ENCODE results near the gene ULK3. TPM values are rescaled to one million over a fixed set of nuclear protein-coding genes. Genes with fewer than 3 reads are reported as not detected.

Gene ULK3
- total and polyA plus RNA-seq, 12 donors = 21.3 to 56.3 (median 24.7) TPM

DNA sequence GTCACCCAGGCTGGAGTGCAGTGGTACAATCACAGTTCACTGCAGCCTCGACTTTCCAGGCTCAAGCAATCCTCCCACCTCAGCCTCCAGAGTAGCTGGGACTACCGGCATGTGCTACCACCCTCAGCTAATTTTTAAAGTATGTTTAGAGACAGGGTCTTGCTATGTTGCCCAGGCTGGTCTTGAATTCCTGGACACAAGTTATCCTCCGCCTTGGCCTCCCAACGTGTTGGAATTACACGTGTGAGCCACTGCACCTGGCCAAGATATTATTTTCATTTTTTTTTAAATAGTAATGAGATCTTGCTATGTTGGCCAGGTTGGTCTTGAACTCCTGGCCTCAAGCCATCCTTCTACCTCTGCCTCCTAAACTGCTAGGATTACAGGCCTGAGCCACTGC lies 42.5 kb upstream of the ULK3 start:
- Histone ChIP-seq H3K27ac (no peak overlapping the region), H3K4me1 (peaks cover 0 to 36% (median 13%) of the 10 kb centered on the region in 9 donors), H3K9me3 (no peaks in the 10 kb centered on the region), H3K36me3 (no peaks in the 10 kb centered on the region), H3K4me3 (no peak overlapping the region), H3K27me3 (no peaks in the 10 kb centered on the region)
- DNase-seq (no peak), ATAC-seq (no peak)
- intact Hi-C loops (cut with DNase I) = no loop called here
- 91% methylated on average over 5 of the region's 5 CpGs for WGBS, 2 donors
- no peak for TF ChIP-seq CTCF (IDR thresholded peaks at IDR 0.05)

- peaks cover 0 to 31% (median 10%) of the 10 kb centered on the region in 9 donors for H3K4me1 ChIP-seq
- no peaks in the 10 kb centered on the region for H3K36me3 ChIP-seq
- DNase-seq = no peak
- H3K27ac ChIP-seq = no peak overlapping the region
- H3K9me3 ChIP-seq = no peaks in the 10 kb centered on the region
- no peak for ATAC-seq
- intact Hi-C loops (cut with DNase I) = no loop called here
- no peak for TF ChIP-seq CTCF (IDR thresholded peaks at IDR 0.05)
- H3K4me3 ChIP-seq = no peak overlapping the region
- 81 to 83% methylated on average over 4 of the region's 4 CpGs for WGBS, 2 donors
- H3K27me3 ChIP-seq = no peaks in the 10 kb centered on the region
Observed at GRCh38 chr15:74884428-74885223, 41.7 kb upstream of the ULK3 start.

- no peaks in the 10 kb centered on the region for H3K36me3 ChIP-seq
- ATAC-seq = no peak
- WGBS, 2 donors = 96% methylated on average over 6 of the region's 6 CpGs
- H3K27ac ChIP-seq = no peak overlapping the region
- H3K4me3 ChIP-seq = no peak overlapping the region
- intact Hi-C loops (cut with DNase I) = no loop called here
- H3K4me1 ChIP-seq = peaks cover 0 to 20% (median 0%) of the 10 kb centered on the region in 9 donors
- DNase-seq = no peak
- TF ChIP-seq CTCF (IDR thresholded peaks at IDR 0.05) = no peak
- H3K27me3 ChIP-seq = no peaks in the 10 kb centered on the region
- no peaks in the 10 kb centered on the region for H3K9me3 ChIP-seq
Observed at GRCh38 chr15:74882528-74882927, 39.6 kb upstream of the ULK3 start.

DNA sequence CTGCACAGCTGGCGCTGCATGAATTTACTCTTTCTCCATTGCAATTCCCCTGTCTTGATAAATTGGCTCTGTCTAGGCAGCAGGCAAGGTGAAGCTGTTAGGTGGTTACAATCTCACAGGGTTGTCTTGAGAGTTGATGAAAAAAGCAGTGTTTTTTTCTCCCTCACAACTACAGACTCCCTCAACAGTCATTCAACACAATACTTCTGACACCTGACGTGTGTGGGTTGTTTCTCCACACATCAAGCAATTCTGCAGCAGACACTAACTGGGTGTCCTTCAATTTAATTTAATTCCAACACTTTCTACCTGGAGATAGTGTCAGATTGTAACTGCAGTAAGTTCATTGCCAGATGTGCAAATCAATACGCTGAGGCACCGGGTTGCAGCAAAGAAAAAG lies 35.3 kb upstream of the ULK3 start:
- 81 to 89% methylated on average over 4 of the region's 4 CpGs for WGBS, 2 donors
- no peak for TF ChIP-seq CTCF (IDR thresholded peaks at IDR 0.05)
- ATAC-seq (no peak), DNase-seq (no peak)
- peaks cover 0 to 8% (median 5%) of the 10 kb centered on the region in 9 donors for H3K4me1 ChIP-seq
- no peak overlapping the region for H3K4me3 ChIP-seq
- no peaks in the 10 kb centered on the region for H3K36me3 ChIP-seq
- H3K9me3 ChIP-seq = no peaks in the 10 kb centered on the region
- intact Hi-C loops (cut with DNase I) = no loop called here
- no peak overlapping the region for H3K27ac ChIP-seq
- H3K27me3 ChIP-seq = no peaks in the 10 kb centered on the region

Data from heart right ventricle (tissue), 16 donors.